GM23338 (cell line): ENCODE results near the gene CSF3. TPM values are rescaled to one million over a fixed set of nuclear protein-coding genes. Genes with fewer than 3 reads are reported as not detected.

Experiments
- ATAC-seq: fragments of 200-7000 bp; cut with Tn5 transposase; 3 replicates; pipeline ENCODE4 v1.9.1; 2020
- DNase-seq: peaks from one replicate; pipeline ENCODE4 v3.0.0-alpha.2; 2015; ENCODE audit warnings: low spot score
- H2AFZ ChIP-seq: fragments of 200-600 bp; sonication (generic); 2 replicates; pipeline ENCODE4 v1.8.0; 2016; ENCODE audit warnings: antibody characterized with exemption, mild to moderate bottlenecking, moderate library complexity
- H3F3A ChIP-seq: fragments of 200-600 bp; sonication (generic); replicated peaks from 2 replicates; pipeline ENCODE4 v1.8.0; 2017; ENCODE audit warnings: antibody characterized with exemption, mixed run types, low read depth
- H3K27ac ChIP-seq: fragments of 200-600 bp; sonication (generic); 2 replicates; pipeline ENCODE4 v1.6.1; 2016; ENCODE audit warnings: low read depth
- H3K27me3 ChIP-seq: fragments of 200-600 bp; sonication (generic); 2 replicates; pipeline ENCODE4 v1.8.0; 2016; ENCODE audit warnings: mild to moderate bottlenecking, mixed run types, moderate library complexity; ENCODE audit not compliant: insufficient read depth
- H3K36me3 ChIP-seq: fragments of 200-600 bp; sonication (generic); 2 replicates; pipeline ENCODE4 v1.8.0; 2016; ENCODE audit warnings: mild to moderate bottlenecking; ENCODE audit not compliant: insufficient read depth
- H3K4me1 ChIP-seq: fragments of 200-600 bp; sonication (generic); 2 replicates; pipeline ENCODE4 v1.8.0; 2016; ENCODE audit warnings: mild to moderate bottlenecking, moderate library complexity; ENCODE audit not compliant: insufficient read depth
- H3K4me2 ChIP-seq: fragments of 200-600 bp; sonication (generic); 2 replicates; pipeline ENCODE4 v1.7.1; 2017; ENCODE audit warnings: mixed run types
- H3K4me3 ChIP-seq: fragments of 200-600 bp; sonication (generic); 2 replicates; pipeline ENCODE4 v1.6.1; 2016; ENCODE audit warnings: mixed run types
- H3K79me2 ChIP-seq: fragments of 200-600 bp; sonication (generic); replicated peaks from 2 replicates; pipeline ENCODE4 v1.8.0; 2017; ENCODE audit warnings: mild to moderate bottlenecking; ENCODE audit not compliant: insufficient read depth
- H3K9me2 ChIP-seq: fragments of 200-600 bp; sonication (generic); 2 replicates; pipeline ENCODE4 v1.8.0; 2017; ENCODE audit not compliant: insufficient read depth
- H4K20me1 ChIP-seq: fragments of 200-600 bp; sonication (generic); replicated peaks from 2 replicates; pipeline ENCODE4 v1.8.0; 2017; ENCODE audit warnings: mild to moderate bottlenecking; ENCODE audit not compliant: insufficient read depth
- H3K27ac Mint-ChIP-seq: 2 replicates; pipeline ENCODE4 v1.8.0; 2020; ENCODE audit warnings: inconsistent platforms, mild to moderate bottlenecking, moderate library complexity, mixed read lengths
- H3K27me3 Mint-ChIP-seq: 3 replicates; pipeline ENCODE4 v1.8.0; 2022; ENCODE audit warnings: low read depth, mild to moderate bottlenecking, moderate library complexity, mixed read lengths, inconsistent platforms; ENCODE audit not compliant: insufficient read depth, poor library complexity
- H3K36me3 Mint-ChIP-seq: 3 replicates; pipeline ENCODE4 v1.8.0; 2021; ENCODE audit warnings: low read depth, mild to moderate bottlenecking, inconsistent platforms, moderate library complexity, mixed read lengths
- H3K4me1 Mint-ChIP-seq: 3 replicates; pipeline ENCODE4 v1.8.0; 2020; ENCODE audit warnings: mild to moderate bottlenecking, inconsistent platforms, mixed read lengths
- H3K4me3 Mint-ChIP-seq: 3 replicates; pipeline ENCODE4 v1.8.0; 2021; ENCODE audit warnings: moderate library complexity, mild to moderate bottlenecking, inconsistent platforms, mixed read lengths
- H3K9me3 Mint-ChIP-seq: 3 replicates; pipeline ENCODE4 v1.8.0; 2020; ENCODE audit warnings: moderate library complexity, mild to moderate bottlenecking, inconsistent platforms, mixed read lengths
- CREB1 ChIP-seq: fragments of 250-450 bp; sonication (Bioruptor Pico); IDR thresholded peaks from 2 replicates; pipeline ENCODE4 v1.5.0; 2020; ENCODE audit warnings: low read depth, mild to moderate bottlenecking, moderate library complexity
- EZH2phosphoT487 ChIP-seq: fragments of 200-600 bp; sonication (generic); IDR thresholded peaks from one replicate; pipeline ENCODE4 v1.8.1; 2018; ENCODE audit warnings: antibody characterized with exemption; ENCODE audit not compliant: unreplicated experiment
- POLR2AphosphoS5 ChIP-seq: IDR thresholded peaks from 2 replicates; pipeline ENCODE4 v1.6.1; 2016; ENCODE audit warnings: antibody characterized with exemption, low read depth
- STAT1 ChIP-seq: IDR thresholded peaks from one replicate; pipeline ENCODE4 v1.6.1; 2016; ENCODE audit warnings: antibody characterized with exemption; ENCODE audit not compliant: unreplicated experiment
- ZNF114 ChIP-seq: fragments of 250-450 bp; sonication (Bioruptor Pico); IDR thresholded peaks from 2 replicates; pipeline ENCODE4 v1.5.0; 2020; ENCODE audit warnings: mild to moderate bottlenecking, moderate library complexity
- ZNF331 ChIP-seq: fragments of 250-450 bp; sonication (Bioruptor Pico); IDR thresholded peaks from 2 replicates; pipeline ENCODE4 v1.5.0; 2020; ENCODE audit warnings: low read depth, mild to moderate bottlenecking, moderate library complexity
- polyA plus RNA-seq: library from polyadenylated mRNA; unstranded; fragments of >200 nt; fragmentation: Nextera tagmentation; extraction: Ambion mirVana; gene quantifications from 2 replicates; pipeline ENCODE4 v1.2.1, GENCODE V29; 2016
- total RNA-seq: library from RNA; depleted of rRNA; stranded (reverse); fragments of >200 nt; shearing (Covaris generic); gene quantifications from 2 replicates; pipeline ENCODE4 v1.2.3, GENCODE V29; 2014
- TF ChIP-seq, protein P1 (sequence below), 2 experiments: fragments of 200-600 bp in 1 of 2; sonication (generic) in 1 of 2; conservative IDR thresholded peaks; 2 replicates each; pipeline versions ENCODE4 v1.5.1 to v1.6.1; 2016 to 2017; ENCODE audit warnings: antibody characterized with exemption in 2 of 2, low read depth in 2 of 2, mild to moderate bottlenecking in 2 of 2, moderate library complexity in 1 of 2
- TF ChIP-seq, protein P2 (sequence below): IDR thresholded peaks from 2 replicates; pipeline ENCODE4 v1.6.1; 2016; ENCODE audit warnings: antibody characterized with exemption
- TF ChIP-seq, protein P3 (sequence below): IDR thresholded peaks from one replicate; pipeline ENCODE4 v1.6.1; 2018; ENCODE audit warnings: antibody characterized with exemption; ENCODE audit not compliant: unreplicated experiment

The CSF3 gene
- total and polyA plus RNA-seq, 2 experiments from 2014 or later, result not detected

DNA sequence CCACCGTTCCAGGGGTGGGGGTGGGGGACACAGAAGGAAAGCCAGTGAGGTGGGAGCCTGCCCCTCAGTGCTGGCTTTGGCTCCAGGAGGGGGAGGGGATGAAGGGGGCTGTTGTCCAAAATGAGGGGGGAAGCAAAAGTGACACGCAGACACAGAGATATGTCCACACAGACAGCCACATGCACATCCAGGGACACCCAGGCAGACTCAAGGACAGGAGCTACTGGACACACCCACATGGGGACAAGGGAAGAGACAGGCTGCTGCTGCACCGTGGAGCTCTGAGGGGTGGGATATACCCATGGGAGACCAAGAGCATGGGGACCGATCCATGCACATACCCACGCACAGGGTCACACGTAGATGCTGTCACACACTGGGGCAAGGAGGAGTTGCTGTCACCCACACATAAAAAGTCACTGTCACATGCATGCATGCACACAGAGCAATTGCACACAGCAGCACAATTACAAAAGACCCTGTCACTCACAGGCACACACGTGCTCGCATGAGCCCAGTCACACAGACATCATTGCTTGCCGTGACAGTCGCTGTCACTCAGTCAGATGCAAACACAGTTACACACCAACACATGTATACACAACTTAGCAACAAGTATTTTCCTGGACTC, 48.8 kb downstream of the CSF3 start:
- Mint-ChIP-seq H3K27me3 (peaks cover 30% of the 10 kb centered on the region), H3K36me3 (no peaks in the 10 kb centered on the region), H3K4me1 (peaks cover 66% of the 10 kb centered on the region), H3K27ac (no peak overlapping the region), H3K4me3 (peak overlapping the region; percentile 82), H3K9me3 (no peaks in the 10 kb centered on the region)
- Histone ChIP-seq H3K4me2 (peak overlapping the region; percentile 89), H3K9me2 (no peaks in the 10 kb centered on the region), H3K4me3 (peak overlapping the region; percentile 92), H3K27ac (no peak overlapping the region), H3K36me3 (no peaks in the 10 kb centered on the region), H3F3A (0 out of 2 replicates have a peak, but pooled peaks cover 26% of the 10 kb centered on the region), H2AFZ (no peak overlapping the region), H3K79me2 (no peaks in the 10 kb centered on the region), H3K4me1 (peaks cover 43% of the 10 kb centered on the region), H4K20me1 (no peaks in the 10 kb centered on the region), H3K27me3 (peaks cover 20% of the 10 kb centered on the region)
- ATAC-seq, result no peak
- TF ChIP-seq, protein P1, sequence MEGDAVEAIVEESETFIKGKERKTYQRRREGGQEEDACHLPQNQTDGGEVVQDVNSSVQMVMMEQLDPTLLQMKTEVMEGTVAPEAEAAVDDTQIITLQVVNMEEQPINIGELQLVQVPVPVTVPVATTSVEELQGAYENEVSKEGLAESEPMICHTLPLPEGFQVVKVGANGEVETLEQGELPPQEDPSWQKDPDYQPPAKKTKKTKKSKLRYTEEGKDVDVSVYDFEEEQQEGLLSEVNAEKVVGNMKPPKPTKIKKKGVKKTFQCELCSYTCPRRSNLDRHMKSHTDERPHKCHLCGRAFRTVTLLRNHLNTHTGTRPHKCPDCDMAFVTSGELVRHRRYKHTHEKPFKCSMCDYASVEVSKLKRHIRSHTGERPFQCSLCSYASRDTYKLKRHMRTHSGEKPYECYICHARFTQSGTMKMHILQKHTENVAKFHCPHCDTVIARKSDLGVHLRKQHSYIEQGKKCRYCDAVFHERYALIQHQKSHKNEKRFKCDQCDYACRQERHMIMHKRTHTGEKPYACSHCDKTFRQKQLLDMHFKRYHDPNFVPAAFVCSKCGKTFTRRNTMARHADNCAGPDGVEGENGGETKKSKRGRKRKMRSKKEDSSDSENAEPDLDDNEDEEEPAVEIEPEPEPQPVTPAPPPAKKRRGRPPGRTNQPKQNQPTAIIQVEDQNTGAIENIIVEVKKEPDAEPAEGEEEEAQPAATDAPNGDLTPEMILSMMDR (conservative IDR thresholded peaks at IDR 0.05; ENCODE audit: low read depth in 2 of 2), result no peak
- TF ChIP-seq ZNF114 (no peak), EZH2phosphoT487 (no peak), ZNF331 (CRISPR knock-in tag) (no peak), STAT1 (no peak), POLR2AphosphoS5 (no peak), CREB1 (CRISPR knock-in tag) (no peak)
- TF ChIP-seq, protein P2, sequence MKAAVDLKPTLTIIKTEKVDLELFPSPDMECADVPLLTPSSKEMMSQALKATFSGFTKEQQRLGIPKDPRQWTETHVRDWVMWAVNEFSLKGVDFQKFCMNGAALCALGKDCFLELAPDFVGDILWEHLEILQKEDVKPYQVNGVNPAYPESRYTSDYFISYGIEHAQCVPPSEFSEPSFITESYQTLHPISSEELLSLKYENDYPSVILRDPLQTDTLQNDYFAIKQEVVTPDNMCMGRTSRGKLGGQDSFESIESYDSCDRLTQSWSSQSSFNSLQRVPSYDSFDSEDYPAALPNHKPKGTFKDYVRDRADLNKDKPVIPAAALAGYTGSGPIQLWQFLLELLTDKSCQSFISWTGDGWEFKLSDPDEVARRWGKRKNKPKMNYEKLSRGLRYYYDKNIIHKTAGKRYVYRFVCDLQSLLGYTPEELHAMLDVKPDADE, result no peak
- no peak for DNase-seq

DNA sequence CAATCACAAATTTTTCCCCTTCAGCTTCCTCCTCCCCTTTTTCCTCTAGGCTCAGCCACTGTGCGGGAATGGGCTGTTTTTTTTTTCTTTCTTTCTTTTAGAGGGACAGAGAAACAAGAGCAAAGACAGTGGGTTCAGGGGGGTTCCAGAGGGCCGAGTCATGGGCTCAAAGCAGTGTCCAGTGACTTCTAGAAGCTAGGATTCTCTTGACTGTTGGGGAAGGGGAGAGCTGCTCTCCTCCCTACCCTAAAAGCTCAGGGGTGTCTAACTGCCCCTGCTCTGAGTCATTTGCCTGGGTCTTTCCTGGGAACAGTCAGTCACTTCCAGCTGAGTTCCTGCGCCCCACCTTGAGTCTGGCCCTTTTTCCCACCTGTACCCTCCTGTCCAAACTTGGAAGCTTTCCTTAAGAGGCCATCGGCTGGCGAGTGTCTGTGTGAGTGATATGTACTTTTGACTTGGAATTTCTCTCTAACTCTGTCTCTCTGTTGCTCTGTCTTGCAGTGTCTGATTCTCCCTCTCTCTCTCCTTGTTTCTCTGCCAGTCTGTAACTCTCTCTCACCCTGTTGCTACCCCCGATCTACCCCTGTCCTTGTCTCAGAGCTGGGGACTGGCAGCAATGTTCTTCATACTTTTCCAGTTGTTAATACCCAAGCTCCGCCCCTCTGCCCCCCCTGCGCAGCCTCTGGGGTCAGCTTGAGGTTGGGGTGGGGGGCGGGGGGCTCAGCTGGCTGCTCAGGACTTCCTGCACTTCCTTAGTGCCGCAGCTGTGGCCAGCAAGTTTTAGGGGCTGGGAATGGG, 49.9 kb downstream of the CSF3 start:
- H3K4me1 ChIP-seq, result peaks cover 54% of the 10 kb centered on the region
- peak overlapping the region; percentile 39; the same call in 1 of the 2 replicates for H3K4me3 ChIP-seq
- 0 out of 2 replicates have a peak, but pooled peaks cover 26% of the 10 kb centered on the region for H3F3A ChIP-seq
- DNase-seq (no peak), ATAC-seq (no peak)
- H3K36me3 ChIP-seq, result no peaks in the 10 kb centered on the region
- H3K27me3 Mint-ChIP-seq, result peaks cover 33% of the 10 kb centered on the region
- 0 out of 2 replicates have a peak, but pooled peaks cover 7% of the 10 kb centered on the region for H3K79me2 ChIP-seq
- no peaks in the 10 kb centered on the region for H3K36me3 Mint-ChIP-seq
- H3K4me1 Mint-ChIP-seq, result peaks cover 75% of the 10 kb centered on the region
- H3K4me3 Mint-ChIP-seq, result peak overlapping the region; percentile 82
- H3K27ac Mint-ChIP-seq, result no peak overlapping the region
- no peak overlapping the region for H2AFZ ChIP-seq
- H3K27ac ChIP-seq, result no peak overlapping the region
- H3K27me3 ChIP-seq, result peaks cover 20% of the 10 kb centered on the region
- H3K4me2 ChIP-seq, result peak overlapping the region; percentile 89
- no peaks in the 10 kb centered on the region for H3K9me3 Mint-ChIP-seq
- no peaks in the 10 kb centered on the region for H4K20me1 ChIP-seq
- H3K9me2 ChIP-seq, result no peaks in the 10 kb centered on the region
- TF ChIP-seq ZNF114, result no peak
- TF ChIP-seq, protein P3, sequence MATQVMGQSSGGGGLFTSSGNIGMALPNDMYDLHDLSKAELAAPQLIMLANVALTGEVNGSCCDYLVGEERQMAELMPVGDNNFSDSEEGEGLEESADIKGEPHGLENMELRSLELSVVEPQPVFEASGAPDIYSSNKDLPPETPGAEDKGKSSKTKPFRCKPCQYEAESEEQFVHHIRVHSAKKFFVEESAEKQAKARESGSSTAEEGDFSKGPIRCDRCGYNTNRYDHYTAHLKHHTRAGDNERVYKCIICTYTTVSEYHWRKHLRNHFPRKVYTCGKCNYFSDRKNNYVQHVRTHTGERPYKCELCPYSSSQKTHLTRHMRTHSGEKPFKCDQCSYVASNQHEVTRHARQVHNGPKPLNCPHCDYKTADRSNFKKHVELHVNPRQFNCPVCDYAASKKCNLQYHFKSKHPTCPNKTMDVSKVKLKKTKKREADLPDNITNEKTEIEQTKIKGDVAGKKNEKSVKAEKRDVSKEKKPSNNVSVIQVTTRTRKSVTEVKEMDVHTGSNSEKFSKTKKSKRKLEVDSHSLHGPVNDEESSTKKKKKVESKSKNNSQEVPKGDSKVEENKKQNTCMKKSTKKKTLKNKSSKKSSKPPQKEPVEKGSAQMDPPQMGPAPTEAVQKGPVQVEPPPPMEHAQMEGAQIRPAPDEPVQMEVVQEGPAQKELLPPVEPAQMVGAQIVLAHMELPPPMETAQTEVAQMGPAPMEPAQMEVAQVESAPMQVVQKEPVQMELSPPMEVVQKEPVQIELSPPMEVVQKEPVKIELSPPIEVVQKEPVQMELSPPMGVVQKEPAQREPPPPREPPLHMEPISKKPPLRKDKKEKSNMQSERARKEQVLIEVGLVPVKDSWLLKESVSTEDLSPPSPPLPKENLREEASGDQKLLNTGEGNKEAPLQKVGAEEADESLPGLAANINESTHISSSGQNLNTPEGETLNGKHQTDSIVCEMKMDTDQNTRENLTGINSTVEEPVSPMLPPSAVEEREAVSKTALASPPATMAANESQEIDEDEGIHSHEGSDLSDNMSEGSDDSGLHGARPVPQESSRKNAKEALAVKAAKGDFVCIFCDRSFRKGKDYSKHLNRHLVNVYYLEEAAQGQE, result no peak
